ENCODE results near the gene INF2.
A peak's percentile ranks its signal among the peaks of the same experiment; 100 is the strongest.

INF2 gene

DNA sequence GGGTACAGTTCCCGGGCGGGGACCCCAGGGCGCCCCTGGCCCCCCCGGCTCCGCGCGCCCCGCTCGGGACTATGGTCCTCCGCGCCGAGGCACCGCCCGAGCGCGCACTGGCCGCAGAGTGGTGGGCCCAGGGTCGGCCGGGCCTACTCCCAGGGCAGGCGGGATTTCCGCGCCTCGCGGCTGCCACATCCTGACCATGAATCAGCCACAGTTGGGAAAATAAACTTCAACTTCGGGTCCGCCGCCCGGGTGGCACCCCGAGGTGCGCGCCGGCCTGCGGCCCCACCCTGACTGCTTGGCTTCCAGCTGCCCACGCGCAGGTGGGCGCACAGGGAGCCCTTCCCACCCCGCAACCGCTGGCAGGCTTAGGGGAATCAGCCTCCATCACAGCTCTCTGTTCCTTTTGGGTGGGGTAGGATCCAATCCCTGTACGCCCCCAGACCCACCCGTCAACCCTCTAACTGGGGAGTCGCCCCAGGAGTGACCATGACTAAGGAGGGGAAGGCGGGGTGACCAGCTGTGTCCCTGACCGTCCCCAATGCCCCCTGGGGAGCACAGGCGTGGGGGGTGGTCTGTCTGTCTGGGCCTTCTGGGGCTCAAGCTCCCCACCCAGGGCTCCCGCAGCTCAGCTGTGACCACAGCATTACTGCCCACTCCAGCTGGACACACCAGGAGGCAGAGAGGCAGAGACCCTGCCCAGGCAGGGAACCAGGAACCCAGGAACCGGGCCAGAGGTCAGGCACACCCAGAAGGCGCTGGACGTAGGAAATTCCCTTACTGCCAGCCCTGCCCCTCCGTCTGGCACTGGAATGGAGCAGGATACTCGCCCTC is 678 bp downstream of the INF2 start:
- no peak overlapping the region for H2AFZ ChIP-seq (ENCODE audit: low read length)
- H3K27me3 ChIP-seq (replicated peaks; ENCODE audit: insufficient read depth, low read length) = no peaks in the 10 kb centered on the region
- H3K27ac ChIP-seq (ENCODE audit: low read length) = no peak overlapping the region
- no peaks in the 10 kb centered on the region for H4K20me1 ChIP-seq (ENCODE audit: insufficient read depth, low read length)
- peak overlapping the region; percentile 45; the same call in 1 of the 2 replicates for H3K9ac ChIP-seq (ENCODE audit: low read length)
- H3K9me2 ChIP-seq (replicated peaks; ENCODE audit: insufficient read depth, low read length) = no peaks in the 10 kb centered on the region
- H3K4me1 ChIP-seq (ENCODE audit: low read length) = no peaks in the 10 kb centered on the region
- H3K4me2 ChIP-seq (ENCODE audit: low read depth, low read length) = peak overlapping the region; percentile 67; the same call in 1 of the 2 replicates
- no peak for TF ChIP-seq EZH2 (optimal IDR thresholded peaks at IDR 0.05; ENCODE audit: low read depth, low read length)
- TF ChIP-seq CTCF (IDR thresholded peaks at IDR 0.05; ENCODE audit: low read length) = no peak
- TF ChIP-seq EZH2phosphoT487 (IDR thresholded peaks at IDR 0.05; ENCODE audit: low read length) = no peak
- no peaks in the 10 kb centered on the region for H3K9me3 ChIP-seq (replicated peaks; ENCODE audit: insufficient read depth, low read length)
- no peaks in the 10 kb centered on the region for H3F3A ChIP-seq (ENCODE audit: insufficient read depth, low read length)
- H3K4me3 ChIP-seq (ENCODE audit: low read length) = peak overlapping the region; percentile 66
- H3K79me2 ChIP-seq (ENCODE audit: low read length) = peaks cover 12% of the 10 kb centered on the region
- no peak for DNase-seq
- no peaks in the 10 kb centered on the region for H3K36me3 ChIP-seq (replicated peaks; ENCODE audit: insufficient read depth, low read length)

GRCh38 chr14:104690861-104691455 is 1.5 kb downstream of the INF2 start:
- no peaks in the 10 kb centered on the region for H3K36me3 ChIP-seq (replicated peaks; ENCODE audit: insufficient read depth, low read length)
- H3F3A ChIP-seq (ENCODE audit: insufficient read depth, low read length) = no peaks in the 10 kb centered on the region
- peaks cover 12% of the 10 kb centered on the region for H3K79me2 ChIP-seq (ENCODE audit: low read length)
- H3K9me3 ChIP-seq (replicated peaks; ENCODE audit: insufficient read depth, low read length) = no peaks in the 10 kb centered on the region
- no peaks in the 10 kb centered on the region for H4K20me1 ChIP-seq (ENCODE audit: insufficient read depth, low read length)
- H3K4me3 ChIP-seq (ENCODE audit: low read length) = no peak overlapping the region
- H3K27me3 ChIP-seq (replicated peaks; ENCODE audit: insufficient read depth, low read length) = no peaks in the 10 kb centered on the region
- peak overlapping the region; percentile 67; the same call in 1 of the 2 replicates for H3K4me2 ChIP-seq (ENCODE audit: low read depth, low read length)
- H3K9ac ChIP-seq (ENCODE audit: low read length) = no peak overlapping the region
- TF ChIP-seq CTCF (IDR thresholded peaks at IDR 0.05; ENCODE audit: low read length) (no peak), EZH2 (optimal IDR thresholded peaks at IDR 0.05; ENCODE audit: low read depth, low read length) (no peak), EZH2phosphoT487 (IDR thresholded peaks at IDR 0.05; ENCODE audit: low read length) (no peak)
- no peak overlapping the region for H3K27ac ChIP-seq (ENCODE audit: low read length)
- no peaks in the 10 kb centered on the region for H3K4me1 ChIP-seq (ENCODE audit: low read length)
- DNase-seq = no peak
- H3K9me2 ChIP-seq (replicated peaks; ENCODE audit: insufficient read depth, low read length) = no peaks in the 10 kb centered on the region
- no peak overlapping the region for H2AFZ ChIP-seq (ENCODE audit: low read length)

DNA sequence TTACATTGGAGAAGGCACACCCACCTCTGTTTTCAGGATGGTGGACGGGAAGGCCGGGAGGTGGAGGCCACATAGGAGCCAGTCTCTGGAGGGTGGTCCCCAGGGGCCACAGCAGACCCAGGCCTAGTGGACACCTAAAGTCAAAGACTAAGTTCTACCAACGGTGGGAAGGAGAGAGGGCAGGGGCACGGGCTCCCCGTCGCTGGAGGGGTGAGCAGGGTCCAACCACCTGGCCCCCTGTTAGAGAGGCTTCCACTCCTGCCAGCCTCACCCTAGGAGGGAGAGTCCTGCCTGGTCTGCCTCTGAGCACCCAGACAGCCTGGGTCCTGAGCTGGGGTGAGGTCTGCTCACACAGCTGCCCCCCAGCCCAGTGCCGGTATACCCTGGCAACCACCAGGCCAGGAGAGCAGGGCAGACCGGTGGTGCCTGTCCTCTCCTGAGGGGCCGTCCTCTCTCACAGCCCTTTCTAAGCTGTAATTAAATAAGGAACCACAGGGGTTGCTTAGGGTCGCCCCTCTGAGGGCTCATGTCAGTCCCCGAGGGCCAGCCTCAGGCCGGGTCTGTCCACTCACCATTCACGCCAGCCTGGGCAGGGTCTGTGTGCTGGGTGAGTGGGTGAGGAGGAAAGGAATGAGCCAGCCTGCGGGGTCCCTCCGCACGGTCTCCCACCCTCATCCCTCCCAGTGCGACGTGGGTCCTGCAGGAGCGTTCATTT is 2.3 kb downstream of the INF2 start:
- no peaks in the 10 kb centered on the region for H3K36me3 ChIP-seq (replicated peaks; ENCODE audit: insufficient read depth, low read length)
- no peaks in the 10 kb centered on the region for H3K9me2 ChIP-seq (replicated peaks; ENCODE audit: insufficient read depth, low read length)
- H3K9ac ChIP-seq (ENCODE audit: low read length) = no peak overlapping the region
- DNase-seq = no peak
- no peak overlapping the region for H3K4me3 ChIP-seq (ENCODE audit: low read length)
- H3K79me2 ChIP-seq (ENCODE audit: low read length) = peaks cover 12% of the 10 kb centered on the region
- no peak overlapping the region for H3K4me2 ChIP-seq (ENCODE audit: low read depth, low read length)
- TF ChIP-seq EZH2phosphoT487 (IDR thresholded peaks at IDR 0.05; ENCODE audit: low read length) (no peak), CTCF (IDR thresholded peaks at IDR 0.05; ENCODE audit: low read length) (no peak), EZH2 (optimal IDR thresholded peaks at IDR 0.05; ENCODE audit: low read depth, low read length) (no peak)
- H2AFZ ChIP-seq (ENCODE audit: low read length) = no peak overlapping the region
- H3F3A ChIP-seq (ENCODE audit: insufficient read depth, low read length) = no peaks in the 10 kb centered on the region
- H3K27me3 ChIP-seq (replicated peaks; ENCODE audit: insufficient read depth, low read length) = no peaks in the 10 kb centered on the region
- no peaks in the 10 kb centered on the region for H3K4me1 ChIP-seq (ENCODE audit: low read length)
- no peak overlapping the region for H3K27ac ChIP-seq (ENCODE audit: low read length)
- no peaks in the 10 kb centered on the region for H3K9me3 ChIP-seq (replicated peaks; ENCODE audit: insufficient read depth, low read length)
- H4K20me1 ChIP-seq (ENCODE audit: insufficient read depth, low read length) = no peaks in the 10 kb centered on the region

Measured in MM.1S (cell line).